HG02981 (cell line): ENCODE data around the gene PAPLN.
"Not testable (repeated sequence)": the region's sequence is repeated elsewhere in the genome, so short reads cannot be mapped to it uniquely, and the experiment has no call there.

Experiments
- ATAC-seq: cut with Tn5 transposase; IDR thresholded peaks from one replicate; pipeline ENCODE4 v1.9.1; 2021; ENCODE audit warnings: mild to moderate bottlenecking, moderate library complexity; ENCODE audit not compliant: unreplicated experiment

The PAPLN gene, protein sequence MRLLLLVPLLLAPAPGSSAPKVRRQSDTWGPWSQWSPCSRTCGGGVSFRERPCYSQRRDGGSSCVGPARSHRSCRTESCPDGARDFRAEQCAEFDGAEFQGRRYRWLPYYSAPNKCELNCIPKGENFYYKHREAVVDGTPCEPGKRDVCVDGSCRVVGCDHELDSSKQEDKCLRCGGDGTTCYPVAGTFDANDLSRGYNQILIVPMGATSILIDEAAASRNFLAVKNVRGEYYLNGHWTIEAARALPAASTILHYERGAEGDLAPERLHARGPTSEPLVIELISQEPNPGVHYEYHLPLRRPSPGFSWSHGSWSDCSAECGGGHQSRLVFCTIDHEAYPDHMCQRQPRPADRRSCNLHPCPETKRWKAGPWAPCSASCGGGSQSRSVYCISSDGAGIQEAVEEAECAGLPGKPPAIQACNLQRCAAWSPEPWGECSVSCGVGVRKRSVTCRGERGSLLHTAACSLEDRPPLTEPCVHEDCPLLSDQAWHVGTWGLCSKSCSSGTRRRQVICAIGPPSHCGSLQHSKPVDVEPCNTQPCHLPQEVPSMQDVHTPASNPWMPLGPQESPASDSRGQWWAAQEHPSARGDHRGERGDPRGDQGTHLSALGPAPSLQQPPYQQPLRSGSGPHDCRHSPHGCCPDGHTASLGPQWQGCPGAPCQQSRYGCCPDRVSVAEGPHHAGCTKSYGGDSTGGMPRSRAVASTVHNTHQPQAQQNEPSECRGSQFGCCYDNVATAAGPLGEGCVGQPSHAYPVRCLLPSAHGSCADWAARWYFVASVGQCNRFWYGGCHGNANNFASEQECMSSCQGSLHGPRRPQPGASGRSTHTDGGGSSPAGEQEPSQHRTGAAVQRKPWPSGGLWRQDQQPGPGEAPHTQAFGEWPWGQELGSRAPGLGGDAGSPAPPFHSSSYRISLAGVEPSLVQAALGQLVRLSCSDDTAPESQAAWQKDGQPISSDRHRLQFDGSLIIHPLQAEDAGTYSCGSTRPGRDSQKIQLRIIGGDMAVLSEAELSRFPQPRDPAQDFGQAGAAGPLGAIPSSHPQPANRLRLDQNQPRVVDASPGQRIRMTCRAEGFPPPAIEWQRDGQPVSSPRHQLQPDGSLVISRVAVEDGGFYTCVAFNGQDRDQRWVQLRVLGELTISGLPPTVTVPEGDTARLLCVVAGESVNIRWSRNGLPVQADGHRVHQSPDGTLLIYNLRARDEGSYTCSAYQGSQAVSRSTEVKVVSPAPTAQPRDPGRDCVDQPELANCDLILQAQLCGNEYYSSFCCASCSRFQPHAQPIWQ

DNA sequence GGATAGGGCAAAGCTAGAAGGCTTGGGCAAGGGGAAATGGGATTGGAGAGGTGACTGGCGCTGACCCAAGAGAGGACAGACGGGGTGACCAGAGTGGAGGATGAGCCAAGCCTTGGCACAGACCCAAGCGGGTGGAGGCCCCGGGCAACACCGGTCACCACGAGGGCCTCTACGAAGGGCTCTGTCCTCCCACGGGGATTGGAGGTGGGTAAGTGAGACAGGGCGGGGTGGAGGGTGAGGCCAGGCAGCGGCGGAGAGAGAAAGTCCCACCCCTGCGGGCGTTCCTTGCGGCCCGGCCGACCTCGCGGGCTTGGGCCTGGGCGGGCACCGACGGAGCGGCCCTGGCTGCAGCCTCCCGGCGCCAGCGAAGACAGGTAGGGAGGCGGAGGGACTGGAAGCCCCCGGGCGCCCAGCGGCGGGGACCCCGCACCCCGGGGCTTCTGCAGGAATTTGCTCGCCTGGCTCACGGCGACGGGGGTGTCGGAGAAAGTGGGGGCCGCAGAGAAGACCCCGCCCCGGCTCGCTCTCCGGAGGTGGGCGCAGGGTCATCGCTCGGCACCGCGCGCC lies at the start of gene PAPLN:
TSS of gene PAPLN (plus strand) at position 288 of the 567 bp plus-strand sequence. CDS start 2,273 bp downstream, outside the sequence.
- no peak for ATAC-seq

DNA sequence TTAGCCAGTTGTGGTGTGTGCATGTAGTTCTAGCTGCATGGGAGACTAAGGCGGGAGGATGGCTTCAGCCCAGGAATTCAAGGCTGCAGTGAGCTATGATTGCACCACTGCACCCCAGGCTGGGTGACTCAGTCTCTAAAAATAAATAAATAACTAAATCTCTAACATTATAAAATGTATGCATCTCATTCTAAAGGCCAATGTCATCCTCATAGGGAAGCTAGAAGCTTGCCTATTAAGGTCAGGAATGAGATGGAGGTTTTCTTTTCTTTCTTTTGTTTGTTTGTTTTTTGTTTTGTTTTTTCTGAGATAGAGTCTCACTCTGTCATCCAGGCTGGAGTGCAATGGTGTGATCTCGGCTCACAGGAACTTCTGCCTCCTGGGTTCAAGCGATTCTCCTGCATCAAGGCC lies 48.8 kb upstream of the PAPLN start:
- ATAC-seq = no peak

GRCh38 chr14:73189651-73190050 lies 47.7 kb upstream of the PAPLN start:
- ATAC-seq = no peak

DNA sequence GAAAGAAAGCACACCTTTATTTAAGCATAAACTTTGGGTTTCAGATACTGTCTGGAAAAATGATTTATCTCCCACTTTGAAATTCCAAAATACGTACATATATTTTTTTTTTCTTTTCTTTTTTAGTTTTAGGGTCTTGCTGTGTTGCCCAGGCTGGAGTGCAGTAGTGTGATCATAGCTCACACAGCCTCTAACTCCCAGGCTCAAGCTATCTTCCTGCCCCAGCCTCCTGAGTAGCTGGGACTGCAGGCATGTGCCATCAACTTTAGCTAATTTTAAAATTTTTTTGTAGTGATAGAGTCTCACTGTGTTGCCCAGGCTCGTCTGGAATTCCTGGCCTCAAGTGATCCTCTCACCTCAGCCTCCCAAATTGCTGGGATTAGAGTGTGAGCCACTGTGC lies 45.9 kb upstream of the PAPLN start:
- ATAC-seq = no peak

DNA sequence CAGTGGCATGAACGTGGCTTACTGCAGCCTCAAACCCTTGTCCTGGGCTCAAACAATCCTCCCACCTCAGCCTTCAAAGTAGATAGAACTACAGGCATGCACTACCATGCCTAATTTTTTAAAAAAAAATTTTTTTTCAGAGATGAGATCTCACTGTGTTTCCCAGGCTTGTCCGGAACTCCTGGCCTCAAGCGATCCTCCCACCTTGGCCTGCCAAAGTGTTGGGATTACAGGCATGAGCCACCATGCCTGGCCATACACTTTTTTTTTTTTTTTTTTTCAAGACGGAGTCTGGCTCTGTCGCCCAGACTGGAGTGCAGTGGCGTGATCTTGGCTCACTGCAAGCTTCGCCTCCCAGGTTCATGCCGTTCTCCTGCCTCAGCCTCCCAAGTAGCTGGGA lies 43.0 kb upstream of the PAPLN start:
- not testable (repeated sequence) for ATAC-seq

DNA sequence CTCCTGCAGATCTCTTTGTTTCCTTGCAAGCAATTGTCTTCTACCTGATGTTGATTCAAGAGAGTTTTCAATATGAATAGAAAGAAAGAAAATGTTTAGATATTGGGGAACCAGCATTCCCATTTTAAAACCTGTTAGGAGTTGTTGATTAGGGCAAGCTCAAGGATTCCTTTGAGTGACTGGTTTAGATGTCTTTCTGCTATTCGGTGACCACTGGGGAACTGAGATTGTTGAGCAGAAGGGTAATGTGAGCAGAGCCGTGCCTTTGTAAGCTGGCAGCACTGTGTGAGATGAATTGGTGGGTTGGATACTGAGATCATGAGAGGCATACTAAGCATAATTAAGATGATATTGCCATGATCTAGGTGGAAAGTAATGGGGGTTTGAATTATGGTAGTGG lies 39.1 kb upstream of the PAPLN start:
- ATAC-seq = no peak

GRCh38 chr14:73203527-73203926 lies 33.8 kb upstream of the PAPLN start:
- no peak for ATAC-seq

GRCh38 chr14:73207615-73208014 lies 29.7 kb upstream of the PAPLN start:
- no peak for ATAC-seq

- ATAC-seq = no peak
Observed at GRCh38 chr14:73208390-73208789, 28.9 kb upstream of the PAPLN start.

DNA sequence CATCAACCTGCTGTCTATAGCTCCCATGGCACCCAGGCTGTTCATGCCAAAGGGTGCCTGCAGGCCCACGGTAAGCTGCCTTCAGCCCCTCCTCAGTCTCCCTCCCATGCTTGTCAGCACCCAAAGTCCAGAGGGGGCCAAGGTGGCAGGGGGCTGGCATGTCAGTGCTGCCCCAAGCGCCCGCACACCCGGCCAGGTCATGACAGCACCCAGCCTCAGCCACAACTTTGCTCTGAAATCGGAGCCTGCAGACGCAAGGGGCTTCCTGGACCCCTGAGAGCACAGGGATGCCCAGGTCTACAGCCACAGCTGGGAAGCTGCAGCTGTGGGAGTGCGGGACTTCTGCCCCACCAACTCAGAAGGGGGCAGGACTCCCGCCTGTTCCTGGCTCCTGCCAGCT lies 28.5 kb upstream of the PAPLN start:
- no peak for ATAC-seq

DNA sequence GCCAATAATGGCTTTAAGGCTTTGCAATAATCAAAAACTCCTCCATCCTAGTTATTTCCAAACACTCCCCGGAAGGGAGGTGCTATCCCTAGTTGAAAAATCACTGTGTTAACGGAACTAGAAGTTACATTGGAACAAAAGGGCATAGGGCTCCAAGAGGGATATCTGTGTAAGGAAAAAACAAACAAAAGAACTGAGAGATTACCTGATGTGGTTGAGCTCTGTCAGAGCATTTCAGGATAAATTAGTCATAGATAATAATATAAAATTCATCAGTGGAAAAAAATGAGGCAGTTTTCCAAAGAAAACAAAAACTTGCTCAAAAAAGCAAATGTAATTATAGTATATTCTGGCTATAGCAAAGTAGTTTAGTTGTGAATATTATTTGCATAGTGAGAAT lies 27.4 kb upstream of the PAPLN start:
- ATAC-seq = no peak

GRCh38 chr14:73211251-73212040 lies 25.9 kb upstream of the PAPLN start:
- no peak for ATAC-seq

- ATAC-seq = no peak
Observed at GRCh38 chr14:73216030-73216429, 21.3 kb upstream of the PAPLN start.

- ATAC-seq = no peak
Observed at GRCh38 chr14:73217411-73217810, 19.9 kb upstream of the PAPLN start.

- ATAC-seq = no peak
Observed at GRCh38 chr14:73220061-73220460, 17.2 kb upstream of the PAPLN start.

DNA sequence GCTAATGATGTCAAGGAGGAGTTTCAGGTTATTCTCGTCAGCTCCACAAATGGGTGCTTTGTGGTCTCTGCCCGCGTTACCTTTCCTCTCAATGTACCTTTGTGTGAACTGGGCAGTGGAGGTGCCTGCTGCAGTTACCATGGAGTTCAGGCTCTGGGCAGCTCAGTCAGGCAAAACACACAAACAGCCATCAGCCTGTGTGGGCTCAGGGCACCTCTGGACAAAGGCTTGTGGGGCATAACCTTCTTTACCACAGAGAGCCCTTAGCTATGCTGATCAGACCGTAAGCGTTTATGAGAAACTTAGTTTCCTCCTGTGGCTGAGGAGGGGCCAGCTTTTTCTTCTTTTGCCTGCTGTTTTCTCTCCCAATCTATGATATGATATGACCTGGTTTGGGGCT lies 16.7 kb upstream of the PAPLN start:
- ATAC-seq = no peak

GRCh38 chr14:73221945-73222344 lies 15.4 kb upstream of the PAPLN start:
- ATAC-seq = no peak

GRCh38 chr14:73223049-73223448 lies 14.3 kb upstream of the PAPLN start:
- ATAC-seq = no peak

DNA sequence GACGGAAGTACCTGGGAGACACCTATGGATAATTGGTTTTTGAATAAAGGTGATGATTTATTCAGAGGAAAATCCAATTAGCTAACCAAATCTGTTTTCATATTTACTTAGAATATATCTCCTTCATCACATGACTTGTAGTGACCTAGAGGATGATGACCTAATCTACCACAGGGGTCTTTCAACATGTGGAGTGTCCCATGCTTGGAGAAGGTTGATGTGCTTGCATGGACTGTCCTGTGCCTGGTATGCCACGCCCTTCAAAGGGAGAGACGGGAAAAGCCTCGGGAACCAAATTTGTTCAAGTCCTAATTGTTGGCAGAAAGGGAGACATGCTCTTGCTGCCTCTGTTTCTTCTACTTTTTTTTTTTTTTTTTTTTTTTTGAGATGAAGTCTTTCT lies 11.8 kb upstream of the PAPLN start:
- ATAC-seq = no peak
